ENCODE measurements around the gene GOLGA7B. TPM values are rescaled to one million over a fixed set of nuclear protein-coding genes. Genes with fewer than 3 reads are reported as not detected.

The GOLGA7B gene
- total RNA-seq, 4 donors from 2014 or later: 0.29 to 2.3 (median 0.63) TPM

DNA sequence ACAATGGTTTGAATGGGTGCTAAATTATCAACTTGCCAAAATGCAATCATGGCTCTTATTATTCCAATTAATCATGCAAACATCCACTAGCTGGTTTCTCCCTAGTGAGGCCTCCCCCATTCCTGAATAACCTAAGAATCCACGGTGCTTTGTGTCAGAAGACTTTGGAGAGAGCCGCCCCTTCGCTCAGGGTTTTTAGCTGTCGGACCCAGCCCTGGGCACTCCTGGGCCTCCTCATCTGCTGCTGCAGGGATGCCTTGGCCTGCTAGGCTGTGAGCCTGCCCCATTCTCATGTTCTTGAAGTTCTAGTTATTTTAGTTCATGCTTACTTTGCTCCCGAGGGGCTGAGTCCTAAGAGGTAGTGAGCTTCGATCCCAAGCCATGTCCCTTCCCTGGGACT, 43.7 kb upstream of the GOLGA7B start:
- Histone ChIP-seq H3K4me1 (peaks cover 14 to 15% of the 10 kb centered on the region in 2 donors), H3K27me3 (no peaks in the 10 kb centered on the region), H3K27ac (peak overlapping the region in 2 of 4 donors; percentile 69 to 71), H3K9me3 (no peaks in the 10 kb centered on the region), H3K4me3 (no peak overlapping the region), H3K36me3 (no peaks in the 10 kb centered on the region)
- no peak for DNase-seq
- intact Hi-C loops (cut with DNase I; ENCODE audit: low total_unique reads): no loop called here
- in situ Hi-C loops (cut with MboI; ENCODE audit: low sequenced_read_pairs in 4 of 4): no loop called here
- ATAC-seq: no peak
- TF ChIP-seq, protein P1, sequence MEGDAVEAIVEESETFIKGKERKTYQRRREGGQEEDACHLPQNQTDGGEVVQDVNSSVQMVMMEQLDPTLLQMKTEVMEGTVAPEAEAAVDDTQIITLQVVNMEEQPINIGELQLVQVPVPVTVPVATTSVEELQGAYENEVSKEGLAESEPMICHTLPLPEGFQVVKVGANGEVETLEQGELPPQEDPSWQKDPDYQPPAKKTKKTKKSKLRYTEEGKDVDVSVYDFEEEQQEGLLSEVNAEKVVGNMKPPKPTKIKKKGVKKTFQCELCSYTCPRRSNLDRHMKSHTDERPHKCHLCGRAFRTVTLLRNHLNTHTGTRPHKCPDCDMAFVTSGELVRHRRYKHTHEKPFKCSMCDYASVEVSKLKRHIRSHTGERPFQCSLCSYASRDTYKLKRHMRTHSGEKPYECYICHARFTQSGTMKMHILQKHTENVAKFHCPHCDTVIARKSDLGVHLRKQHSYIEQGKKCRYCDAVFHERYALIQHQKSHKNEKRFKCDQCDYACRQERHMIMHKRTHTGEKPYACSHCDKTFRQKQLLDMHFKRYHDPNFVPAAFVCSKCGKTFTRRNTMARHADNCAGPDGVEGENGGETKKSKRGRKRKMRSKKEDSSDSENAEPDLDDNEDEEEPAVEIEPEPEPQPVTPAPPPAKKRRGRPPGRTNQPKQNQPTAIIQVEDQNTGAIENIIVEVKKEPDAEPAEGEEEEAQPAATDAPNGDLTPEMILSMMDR (IDR thresholded peaks at IDR 0.05 in 4 of 5, conservative IDR thresholded peaks at IDR 0.05 in 1 of 5): no peak
- TF ChIP-seq POLR2A (IDR thresholded peaks at IDR 0.05): no peak

DNA sequence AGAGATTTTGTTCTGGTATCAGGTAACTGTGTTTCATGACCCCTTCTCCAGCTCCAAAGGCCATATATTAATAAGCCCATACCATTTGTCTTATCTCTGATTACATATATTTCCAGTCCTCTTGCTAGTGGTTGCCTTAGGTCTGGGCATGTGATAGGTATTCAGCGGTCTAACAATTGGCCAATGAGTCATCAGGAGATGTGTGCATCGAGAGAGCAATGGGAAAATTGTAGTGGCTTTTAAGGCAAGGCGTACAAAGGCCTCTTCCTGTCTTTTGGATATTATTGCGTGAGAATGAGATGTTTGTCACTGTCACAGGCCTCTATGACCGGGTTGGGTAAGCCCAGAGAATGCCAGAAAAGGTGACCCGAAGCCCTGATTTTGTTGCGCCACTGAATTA, 39.2 kb upstream of the GOLGA7B start:
- intact Hi-C loops (cut with DNase I; ENCODE audit: low total_unique reads) (no loop called here), in situ Hi-C loops (cut with MboI; ENCODE audit: low sequenced_read_pairs in 4 of 4) (no loop called here)
- Histone ChIP-seq H3K36me3 (no peaks in the 10 kb centered on the region), H3K4me3 (no peak overlapping the region), H3K4me1 (peaks cover 6 to 8% of the 10 kb centered on the region in 2 donors), H3K9me3 (no peaks in the 10 kb centered on the region), H3K27me3 (no peaks in the 10 kb centered on the region), H3K27ac (no peak overlapping the region)
- ATAC-seq (no peak), DNase-seq (no peak)
- TF ChIP-seq, protein P1 (IDR thresholded peaks at IDR 0.05 in 4 of 5, conservative IDR thresholded peaks at IDR 0.05 in 1 of 5): no peak
- TF ChIP-seq POLR2A (IDR thresholded peaks at IDR 0.05): no peak

DNA sequence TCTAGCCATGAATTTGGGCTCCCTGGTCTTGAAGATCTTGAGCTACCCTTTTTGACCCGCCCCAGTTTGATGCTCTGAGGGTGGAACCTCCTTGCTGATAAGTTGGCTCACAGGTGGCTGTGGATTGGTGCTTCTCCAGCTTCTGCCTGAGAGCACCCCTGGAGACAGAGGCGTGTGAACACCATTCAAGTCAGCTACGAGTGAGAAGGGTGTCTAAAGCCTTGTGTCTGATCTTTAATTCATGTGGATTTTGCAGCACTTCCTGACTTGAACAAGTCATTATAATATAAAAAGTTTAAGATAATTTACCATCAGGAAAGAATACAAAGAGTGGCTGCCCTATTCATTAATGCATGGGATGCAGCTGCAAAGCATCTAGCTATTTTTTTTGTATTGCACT, 37.7 kb upstream of the GOLGA7B start:
- DNase-seq (no peak), ATAC-seq (no peak)
- H3K27ac ChIP-seq: no peak overlapping the region
- no peak for TF ChIP-seq POLR2A (IDR thresholded peaks at IDR 0.05)
- TF ChIP-seq, protein P1 (IDR thresholded peaks at IDR 0.05 in 4 of 5, conservative IDR thresholded peaks at IDR 0.05 in 1 of 5): no peak
- no peak overlapping the region for H3K4me3 ChIP-seq
- intact Hi-C loops (cut with DNase I; ENCODE audit: low total_unique reads) (no loop called here), in situ Hi-C loops (cut with MboI; ENCODE audit: low sequenced_read_pairs in 4 of 4) (no loop called here)
- H3K27me3 ChIP-seq: no peaks in the 10 kb centered on the region
- no peaks in the 10 kb centered on the region for H3K36me3 ChIP-seq
- H3K4me1 ChIP-seq: no peaks in the 10 kb centered on the region
- H3K9me3 ChIP-seq: no peaks in the 10 kb centered on the region

DNA sequence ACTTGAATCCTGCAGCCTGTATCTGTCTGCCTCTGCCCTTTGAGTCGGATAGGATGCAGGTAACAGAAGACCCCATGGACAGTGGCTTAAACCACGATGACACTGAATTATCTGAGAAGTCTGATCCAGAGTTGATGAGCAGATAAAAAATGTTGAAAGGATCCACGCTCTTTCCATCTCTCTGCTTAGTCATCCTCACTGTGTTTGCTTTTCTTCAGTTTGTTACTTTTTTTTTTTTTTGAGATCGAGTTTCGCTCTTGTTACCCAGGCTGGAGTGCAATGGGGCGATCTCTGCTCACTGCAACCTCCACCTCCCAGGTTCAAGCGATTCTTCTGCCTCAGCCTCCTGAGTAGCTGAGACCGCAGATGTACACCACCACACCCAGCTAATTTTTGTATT, 36.9 kb upstream of the GOLGA7B start:
- Histone ChIP-seq H3K27me3 (no peaks in the 10 kb centered on the region), H3K27ac (no peak overlapping the region), H3K9me3 (no peaks in the 10 kb centered on the region), H3K4me3 (no peak overlapping the region), H3K4me1 (no peaks in the 10 kb centered on the region), H3K36me3 (no peaks in the 10 kb centered on the region)
- intact Hi-C loops (cut with DNase I; ENCODE audit: low total_unique reads): no loop called here
- in situ Hi-C loops (cut with MboI; ENCODE audit: low sequenced_read_pairs in 4 of 4): no loop called here
- DNase-seq: no peak
- TF ChIP-seq, protein P1 (IDR thresholded peaks at IDR 0.05 in 4 of 5, conservative IDR thresholded peaks at IDR 0.05 in 1 of 5): no peak
- TF ChIP-seq POLR2A (IDR thresholded peaks at IDR 0.05): no peak
- no peak for ATAC-seq

DNA sequence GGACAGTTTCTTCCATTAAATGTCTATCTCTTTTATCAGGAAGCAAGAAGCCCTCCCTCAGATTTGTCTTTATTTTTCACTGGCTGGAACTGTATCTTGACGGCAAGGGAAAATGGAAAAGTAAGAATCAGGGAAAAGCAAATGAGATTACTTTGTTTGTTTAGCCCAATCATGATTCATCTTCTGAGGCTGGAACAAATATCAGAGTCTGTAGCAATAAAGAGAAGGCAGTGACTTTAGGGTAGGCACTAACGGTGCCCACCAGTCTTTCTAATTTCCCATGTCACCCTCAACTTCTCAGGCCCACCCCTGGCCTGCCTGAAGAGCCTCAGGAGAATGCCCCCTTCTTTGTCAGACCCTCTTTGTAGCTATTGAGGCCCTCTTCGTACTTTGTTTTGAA, 36.3 kb upstream of the GOLGA7B start:
- in situ Hi-C loops (cut with MboI; ENCODE audit: low sequenced_read_pairs in 4 of 4): no loop called here
- no peak overlapping the region for H3K4me3 ChIP-seq
- intact Hi-C loops (cut with DNase I; ENCODE audit: low total_unique reads): no loop called here
- no peak for DNase-seq
- no peaks in the 10 kb centered on the region for H3K36me3 ChIP-seq
- no peak for ATAC-seq
- TF ChIP-seq, protein P1 (IDR thresholded peaks at IDR 0.05 in 4 of 5, conservative IDR thresholded peaks at IDR 0.05 in 1 of 5): no peak
- TF ChIP-seq POLR2A (IDR thresholded peaks at IDR 0.05): no peak
- no peak overlapping the region for H3K27ac ChIP-seq
- H3K4me1 ChIP-seq: no peaks in the 10 kb centered on the region
- H3K27me3 ChIP-seq: no peaks in the 10 kb centered on the region
- no peaks in the 10 kb centered on the region for H3K9me3 ChIP-seq
